Measurements from ENCODE around the gene SND1. TPM values are rescaled to one million over a fixed set of nuclear protein-coding genes. Genes with fewer than 3 reads are reported as not detected.

SND1 gene
- polyA plus RNA-seq, 3 donors: 158 to 177 (median 163) TPM

GRCh38 chr7:128005759-128006159 lies 353.8 kb downstream of the SND1 start:
- DNase-seq (ENCODE audit: low read depth in 3 of 3, low spot score in 2 of 3): no peak

GRCh38 chr7:128006550-128007302 lies 354.7 kb downstream of the SND1 start:
- no peak for DNase-seq (ENCODE audit: low read depth in 3 of 3, low spot score in 2 of 3)

GRCh38 chr7:128007303-128007680 lies 355.3 kb downstream of the SND1 start:
- DNase-seq (ENCODE audit: low read depth in 3 of 3, low spot score in 2 of 3): no peak

- DNase-seq (ENCODE audit: low read depth in 3 of 3, low spot score in 2 of 3): no peak
These were observed 356.1 kb downstream of the SND1 start for GRCh38 chr7:128008141-128008540.

- no peak for DNase-seq (ENCODE audit: low read depth in 3 of 3, low spot score in 2 of 3)
These were observed 356.8 kb downstream of the SND1 start for GRCh38 chr7:128008744-128009143.

GRCh38 chr7:128010391-128011127 lies 358.6 kb downstream of the SND1 start:
- no peak for DNase-seq (ENCODE audit: low read depth in 3 of 3, low spot score in 2 of 3)

GRCh38 chr7:128011131-128011661 lies 359.2 kb downstream of the SND1 start:
- no peak for DNase-seq (ENCODE audit: low read depth in 3 of 3, low spot score in 2 of 3)

- no peak for DNase-seq (ENCODE audit: low read depth in 3 of 3, low spot score in 2 of 3)
These were observed 362.8 kb downstream of the SND1 start for GRCh38 chr7:128014811-128015210.

- DNase-seq (ENCODE audit: low read depth in 3 of 3, low spot score in 2 of 3): no peak
These were observed 365.5 kb downstream of the SND1 start for GRCh38 chr7:128017460-128017859.

- no peak for DNase-seq (ENCODE audit: low read depth in 3 of 3, low spot score in 2 of 3)
These were observed 366.2 kb downstream of the SND1 start for GRCh38 chr7:128017862-128018845.

- no peak for DNase-seq (ENCODE audit: low read depth in 3 of 3, low spot score in 2 of 3)
These were observed 367.3 kb downstream of the SND1 start for GRCh38 chr7:128019288-128019687.

- no peak for DNase-seq (ENCODE audit: low read depth in 3 of 3, low spot score in 2 of 3)
These were observed 368.2 kb downstream of the SND1 start for GRCh38 chr7:128020159-128020558.

- DNase-seq (ENCODE audit: low read depth in 3 of 3, low spot score in 2 of 3): no peak
These were observed 369.4 kb downstream of the SND1 start for GRCh38 chr7:128021366-128021765.

GRCh38 chr7:128022631-128023532 lies 370.9 kb downstream of the SND1 start:
- DNase-seq (ENCODE audit: low read depth in 3 of 3, low spot score in 2 of 3): no peak

GRCh38 chr7:128024151-128024550 lies 372.2 kb downstream of the SND1 start:
- DNase-seq (ENCODE audit: low read depth in 3 of 3, low spot score in 2 of 3): no peak

GRCh38 chr7:128025380-128025779 lies 373.4 kb downstream of the SND1 start:
- no peak for DNase-seq (ENCODE audit: low read depth in 3 of 3, low spot score in 2 of 3)

GRCh38 chr7:128025819-128026218 lies 373.8 kb downstream of the SND1 start:
- no peak for DNase-seq (ENCODE audit: low read depth in 3 of 3, low spot score in 2 of 3)

- no peak for DNase-seq (ENCODE audit: low read depth in 3 of 3, low spot score in 2 of 3)
These were observed 374.6 kb downstream of the SND1 start for GRCh38 chr7:128026551-128026950.

- no peak for DNase-seq (ENCODE audit: low read depth in 3 of 3, low spot score in 2 of 3)
These were observed 375.5 kb downstream of the SND1 start for GRCh38 chr7:128027485-128027980.

All from right renal cortex interstitium (tissue), 3 donors.